SK-N-SH treated with all-trans-retinoic acid at 6 μM for 48 hours (cell line): ENCODE results near the gene MTCL1.
A peak's percentile ranks its signal among the peaks of the same experiment; 100 is the strongest.

ENCODE experiments used
- ATAC-seq: fragments of 200-7000 bp; cut with Tn5 transposase; 3 replicates; pipeline ENCODE4 v1.9.1; 2020; ENCODE audit warnings: mild to moderate bottlenecking, moderate library complexity
- ARNTL ChIP-seq: fragments of 450-650 bp; formaldehyde crosslinking; IDR thresholded peaks from 2 replicates; pipeline ENCODE4 v1.5.0; 2020; ENCODE audit warnings: low read depth, mild to moderate bottlenecking, moderate library complexity, borderline replicate concordance
- CSDC2 ChIP-seq: fragments of 250-450 bp; sonication (Bioruptor Pico); IDR thresholded peaks from 2 replicates; pipeline ENCODE4 v1.5.0; 2020; ENCODE audit warnings: mild to moderate bottlenecking, moderate library complexity
- CSRNP3 ChIP-seq: fragments of 250-450 bp; sonication (Bioruptor Pico); IDR thresholded peaks from 2 replicates; pipeline ENCODE4 v1.5.1; 2021; ENCODE audit warnings: mild to moderate bottlenecking, moderate library complexity
- ESRRG ChIP-seq: fragments of 250-450 bp; sonication (Bioruptor Pico); IDR thresholded peaks from 2 replicates; pipeline ENCODE4 v1.6.1; 2021; ENCODE audit warnings: mild to moderate bottlenecking
- GLIS3 ChIP-seq: fragments of 250-450 bp; sonication (Bioruptor Pico); IDR thresholded peaks from 2 replicates; pipeline ENCODE4 v1.5.0; 2020; ENCODE audit warnings: mild to moderate bottlenecking, moderate library complexity
- ISL1 ChIP-seq: fragments of 250-450 bp; sonication (Bioruptor Pico); IDR thresholded peaks from 2 replicates; pipeline ENCODE4 v2.1.2; 2022; ENCODE audit warnings: mild to moderate bottlenecking, moderate library complexity
- PATZ1 ChIP-seq: fragments of 250-450 bp; sonication (Bioruptor Pico); IDR thresholded peaks from 2 replicates; pipeline ENCODE4 v1.8.0; 2020; ENCODE audit warnings: mild to moderate bottlenecking, moderate library complexity, borderline replicate concordance
- POU6F1 ChIP-seq: fragments of 250-450 bp; sonication (Bioruptor Pico); IDR thresholded peaks from 2 replicates; pipeline ENCODE4 v1.8.0; 2021; ENCODE audit warnings: low read depth, mild to moderate bottlenecking, moderate library complexity, borderline replicate concordance
- PPARA ChIP-seq: fragments of 250-450 bp; sonication (Bioruptor Pico); IDR thresholded peaks from 2 replicates; pipeline ENCODE4 v1.5.0; 2020; ENCODE audit warnings: mild to moderate bottlenecking, borderline replicate concordance
- RARB ChIP-seq: fragments of 250-450 bp; sonication (Bioruptor Pico); IDR thresholded peaks from 2 replicates; pipeline ENCODE4 v1.8.0; 2021; ENCODE audit warnings: mild to moderate bottlenecking, moderate library complexity
- SNAI2 ChIP-seq: fragments of 250-450 bp; sonication (Bioruptor Pico); IDR thresholded peaks from 2 replicates; pipeline ENCODE4 v1.5.0; 2020; ENCODE audit warnings: mild to moderate bottlenecking, moderate library complexity
- TCF4 ChIP-seq: fragments of 250-450 bp; sonication (Bioruptor Pico); IDR thresholded peaks from 2 replicates; pipeline ENCODE4 v1.8.0; 2021; ENCODE audit warnings: mild to moderate bottlenecking, moderate library complexity, borderline replicate concordance
- TOX ChIP-seq: fragments of 250-450 bp; sonication (Bioruptor Pico); IDR thresholded peaks from 2 replicates; pipeline ENCODE4 v1.8.0; 2021; ENCODE audit warnings: mild to moderate bottlenecking, moderate library complexity, borderline replicate concordance
- TSHZ2 ChIP-seq: fragments of 250-450 bp; sonication (Bioruptor Pico); IDR thresholded peaks from 2 replicates; pipeline ENCODE4 v1.5.0; 2020; ENCODE audit warnings: mild to moderate bottlenecking, moderate library complexity
- ZFP30 ChIP-seq: fragments of 450-650 bp; formaldehyde crosslinking; IDR thresholded peaks from 2 replicates; pipeline ENCODE4 v1.5.0; 2022; ENCODE audit warnings: mild to moderate bottlenecking, moderate library complexity
- ZNF565 ChIP-seq: fragments of 450-650 bp; formaldehyde crosslinking; conservative IDR thresholded peaks from 2 replicates; pipeline ENCODE4 v1.5.0; 2020; ENCODE audit warnings: low read depth, mild to moderate bottlenecking, moderate library complexity
- ZNF70 ChIP-seq: fragments of 450-650 bp; formaldehyde crosslinking; IDR thresholded peaks from 2 replicates; pipeline ENCODE4 v1.5.0; 2020; ENCODE audit warnings: mild to moderate bottlenecking, moderate library complexity
- ZNF8 ChIP-seq: fragments of 450-650 bp; formaldehyde crosslinking; IDR thresholded peaks from 2 replicates; pipeline ENCODE4 v1.5.0; 2020; ENCODE audit warnings: mild to moderate bottlenecking, moderate library complexity

The MTCL1 gene

GRCh38 chr18:8763611-8764010 lies 58.3 kb downstream of the MTCL1 start:
- TF ChIP-seq SNAI2 (CRISPR knock-in tag) (no peak), GLIS3 (CRISPR knock-in tag) (no peak), PATZ1 (CRISPR knock-in tag) (no peak), ISL1 (CRISPR knock-in tag) (peak; percentile 27; the same call in 1 of the 2 replicates), TSHZ2 (CRISPR knock-in tag) (no peak), CSDC2 (CRISPR knock-in tag) (no peak)
- TF ChIP-seq, all 23 proteins: peak for 1
- ATAC-seq = no peak

- peak; percentile 66 for ATAC-seq
- TF ChIP-seq TSHZ2 (CRISPR knock-in tag) = peak; percentile 60; the same call in 1 of the 2 replicates
- TF ChIP-seq POU6F1 (CRISPR knock-in tag) = no peak
- TF ChIP-seq ZNF565 (CRISPR knock-in tag) = no peak
- TF ChIP-seq TCF4 (CRISPR knock-in tag) = peak; percentile 30; the same call in 1 of the 2 replicates
Measured at GRCh38 chr18:8765783-8766463, 60.6 kb downstream of the MTCL1 start.

- TF ChIP-seq ESRRG (no peak), TOX (CRISPR knock-in tag) (no peak)
- peak; percentile 61 for ATAC-seq
Measured at GRCh38 chr18:8766559-8767293, 61.4 kb downstream of the MTCL1 start.

- no peak for ATAC-seq
- TF ChIP-seq ESRRG (no peak), PPARA (CRISPR knock-in tag) (no peak), ZNF70 (no peak), TSHZ2 (CRISPR knock-in tag) (no peak), ZFP30 (no peak), CSDC2 (CRISPR knock-in tag) (no peak), SNAI2 (CRISPR knock-in tag) (no peak), GLIS3 (CRISPR knock-in tag) (no peak), CSRNP3 (CRISPR knock-in tag) (no peak), ZNF8 (CRISPR knock-in tag) (no peak), PATZ1 (CRISPR knock-in tag) (no peak), ARNTL (CRISPR knock-in tag) (no peak), RARB (CRISPR knock-in tag) (no peak)
Measured at GRCh38 chr18:8767340-8767739, 62.0 kb downstream of the MTCL1 start.
